ENCODE data around the gene ANTXRL.
"Not testable (repeated sequence)": the region's sequence is repeated elsewhere in the genome, so short reads cannot be mapped to it uniquely, and the experiment has no call there.

Gene ANTXRL

GRCh38 chr10:46294641-46295220 lies 7.9 kb downstream of the ANTXRL start:
- no peak for DNase-seq (ENCODE audit: low read depth in 2 of 2)

- DNase-seq (ENCODE audit: low read depth in 2 of 2) = not testable (repeated sequence)
Measured at GRCh38 chr10:46295350-46296010, 8.7 kb downstream of the ANTXRL start.

- not testable (repeated sequence) for DNase-seq (ENCODE audit: low read depth in 2 of 2)
Measured at GRCh38 chr10:46296086-46296485, 9.3 kb downstream of the ANTXRL start.

- no peak for DNase-seq (ENCODE audit: low read depth in 2 of 2)
Measured at GRCh38 chr10:46296641-46297141, 9.9 kb downstream of the ANTXRL start.

GRCh38 chr10:46297406-46298204 lies 10.8 kb downstream of the ANTXRL start:
- no peak for DNase-seq (ENCODE audit: low read depth in 2 of 2)

GRCh38 chr10:46298477-46299285 lies 11.9 kb downstream of the ANTXRL start:
- DNase-seq (ENCODE audit: low read depth in 2 of 2) = no peak

- DNase-seq (ENCODE audit: low read depth in 2 of 2) = no peak
Measured at GRCh38 chr10:46299286-46299535, 12.4 kb downstream of the ANTXRL start.

GRCh38 chr10:46299536-46300369 lies 13.0 kb downstream of the ANTXRL start:
- no peak for DNase-seq (ENCODE audit: low read depth in 2 of 2)

GRCh38 chr10:46300370-46300711 lies 13.5 kb downstream of the ANTXRL start:
- not testable (repeated sequence) for DNase-seq (ENCODE audit: low read depth in 2 of 2)

GRCh38 chr10:46301056-46301645 lies 14.4 kb downstream of the ANTXRL start:
- DNase-seq (ENCODE audit: low read depth in 2 of 2) = no peak

GRCh38 chr10:46301721-46302479 lies 15.1 kb downstream of the ANTXRL start:
- DNase-seq (ENCODE audit: low read depth in 2 of 2) = no peak

GRCh38 chr10:46302765-46303352 lies 16.1 kb downstream of the ANTXRL start:
- not testable (repeated sequence) for DNase-seq (ENCODE audit: low read depth in 2 of 2)

- no peak for DNase-seq (ENCODE audit: low read depth in 2 of 2)
Measured at GRCh38 chr10:46304062-46304461, 17.3 kb downstream of the ANTXRL start.

- not testable (repeated sequence) for DNase-seq (ENCODE audit: low read depth in 2 of 2)
Measured at GRCh38 chr10:46304671-46305070, 17.9 kb downstream of the ANTXRL start.

- DNase-seq (ENCODE audit: low read depth in 2 of 2) = no peak
Measured at GRCh38 chr10:46305079-46305818, 18.5 kb downstream of the ANTXRL start.

GRCh38 chr10:46305986-46306385 lies 19.2 kb downstream of the ANTXRL start:
- DNase-seq (ENCODE audit: low read depth in 2 of 2) = no peak

GRCh38 chr10:46306516-46307184 lies 19.9 kb downstream of the ANTXRL start:
- DNase-seq (ENCODE audit: low read depth in 2 of 2) = no peak

Measured in stimulated activated CD4-positive, alpha-beta T cell treated with anti-CD3 and anti-CD28 coated beads, Interleukin-1b, Interleukin-23, amount 100 ng/mL, for 1 hour (primary cell).